NCI-H524 treated with DMSO at 0.1 percent for 48 hours (cell line): ENCODE measurements around the gene TSHZ2.

ENCODE experiments used
- DNase-seq: peaks from one replicate; lab custom pipeline; 2025; lab: John Stamatoyannopoulos, UW

The TSHZ2 gene

DNA sequence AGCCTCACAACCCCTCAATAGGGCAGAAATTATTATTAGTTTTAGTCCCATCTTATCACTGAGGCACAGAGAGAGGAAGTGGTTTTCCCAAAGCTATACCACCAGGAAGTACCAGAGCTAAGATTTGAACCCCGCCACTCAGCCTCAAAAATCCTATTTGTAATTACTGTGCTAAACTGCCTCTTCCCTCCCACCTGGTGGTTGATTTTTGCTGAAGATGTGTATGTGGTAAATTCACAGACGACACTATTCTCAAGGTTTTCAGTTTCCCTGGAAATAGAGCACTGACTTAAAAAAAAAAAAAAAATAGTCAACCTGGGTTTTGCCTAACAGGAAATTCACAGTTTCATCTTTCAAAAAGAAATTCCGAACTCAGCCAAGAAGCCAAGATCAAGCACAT, 57.9 kb downstream of the TSHZ2 start:
- no peak for DNase-seq

DNA sequence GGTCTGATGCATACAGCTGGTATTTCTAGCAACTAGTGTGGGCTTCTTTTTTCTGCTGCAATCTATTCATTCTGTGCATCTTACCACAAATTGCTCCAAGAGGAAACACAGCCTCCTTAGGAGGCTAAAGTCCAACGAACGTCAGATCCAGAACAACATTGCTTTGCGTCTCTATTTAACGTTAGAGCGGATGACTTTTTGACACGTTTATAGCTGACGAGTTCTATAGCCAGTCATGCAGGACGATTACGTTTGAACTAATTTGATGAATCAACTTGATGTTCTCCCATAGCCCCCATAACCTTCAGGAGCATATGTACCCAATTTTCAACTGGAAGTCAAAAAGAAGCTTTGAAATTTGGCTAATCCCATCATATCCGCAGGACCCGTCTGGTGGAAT, 59.9 kb downstream of the TSHZ2 start:
- DNase-seq, result no peak

DNA sequence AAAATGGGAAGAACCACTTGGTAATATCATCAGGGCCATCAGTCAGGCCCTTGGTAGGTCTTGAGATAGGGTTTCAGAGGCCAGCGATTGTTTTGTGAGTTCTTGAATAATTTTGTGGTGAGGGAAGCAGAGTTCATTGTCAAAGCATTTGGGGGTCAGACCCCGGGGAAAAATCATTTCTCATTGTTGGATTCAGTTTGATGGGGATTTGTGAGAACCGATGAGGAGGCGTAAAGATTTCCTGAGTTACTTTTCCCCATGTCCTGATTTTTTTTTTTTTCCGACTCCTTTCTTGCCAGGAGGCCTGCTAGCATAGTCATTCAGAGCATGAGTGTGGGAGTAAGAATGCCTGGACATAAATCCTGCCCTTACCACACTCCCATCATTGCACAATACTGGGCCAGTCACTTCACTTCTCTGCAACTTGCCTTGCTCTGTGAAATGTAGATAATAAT, 60.3 kb downstream of the TSHZ2 start:
- no peak for DNase-seq

DNA sequence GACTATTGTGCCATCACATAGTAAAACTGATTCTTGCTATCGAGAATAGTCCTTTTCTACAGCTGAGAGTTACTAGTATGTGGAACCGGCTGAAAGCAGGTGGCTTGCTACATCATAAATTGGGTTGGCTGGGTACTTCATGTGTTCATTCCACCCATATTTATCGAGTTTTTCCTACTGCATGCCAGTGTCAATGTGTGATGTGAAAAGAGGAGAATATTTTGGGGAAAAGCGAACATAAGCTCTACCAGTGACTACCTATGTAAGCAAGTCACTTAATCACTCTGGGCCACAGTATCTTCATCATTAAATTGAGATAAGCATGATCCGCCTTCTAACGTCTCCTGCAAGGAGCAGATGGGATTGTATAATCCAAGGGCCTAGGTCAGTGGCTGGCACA, 61.0 kb downstream of the TSHZ2 start:
- DNase-seq, result no peak

DNA sequence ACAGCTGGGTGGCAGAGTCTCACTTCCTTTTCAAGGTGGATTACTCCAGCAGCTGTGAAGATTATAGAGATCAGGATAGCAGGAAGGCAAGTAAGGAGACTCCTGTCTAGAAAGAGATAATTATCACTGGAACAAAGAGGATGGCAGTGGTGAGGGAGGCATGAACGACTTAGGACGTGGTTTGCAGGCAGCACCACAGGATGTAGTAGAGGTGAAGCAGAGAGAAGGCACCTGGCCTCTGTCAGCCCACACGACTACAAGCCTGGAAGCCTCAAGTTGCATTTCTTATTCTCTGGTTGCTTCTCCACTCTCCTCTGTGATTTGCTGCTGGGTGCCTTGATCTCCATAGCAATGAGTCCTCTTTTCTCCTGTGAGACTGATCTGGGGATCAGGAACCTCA, 62.7 kb downstream of the TSHZ2 start:
- no peak for DNase-seq

DNA sequence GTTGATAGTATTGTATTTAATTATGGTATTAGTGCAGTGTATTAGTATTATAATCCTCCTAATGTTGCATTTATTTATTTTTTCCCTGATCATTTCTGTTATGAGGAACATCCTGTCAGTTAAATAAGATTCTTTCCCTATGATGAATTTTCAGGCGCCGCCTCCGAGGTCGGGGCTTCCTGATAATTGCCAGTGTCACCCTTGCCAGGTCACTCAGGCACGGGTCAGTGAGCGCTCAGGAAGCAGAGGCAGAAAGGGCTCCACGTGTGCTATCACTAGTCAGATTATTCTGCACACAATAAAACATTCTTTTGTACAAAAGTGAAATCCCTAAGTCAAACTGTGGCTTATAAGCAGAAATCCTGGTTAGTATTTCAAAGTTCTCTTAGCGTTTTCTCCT, 64.8 kb downstream of the TSHZ2 start:
- DNase-seq, result no peak

DNA sequence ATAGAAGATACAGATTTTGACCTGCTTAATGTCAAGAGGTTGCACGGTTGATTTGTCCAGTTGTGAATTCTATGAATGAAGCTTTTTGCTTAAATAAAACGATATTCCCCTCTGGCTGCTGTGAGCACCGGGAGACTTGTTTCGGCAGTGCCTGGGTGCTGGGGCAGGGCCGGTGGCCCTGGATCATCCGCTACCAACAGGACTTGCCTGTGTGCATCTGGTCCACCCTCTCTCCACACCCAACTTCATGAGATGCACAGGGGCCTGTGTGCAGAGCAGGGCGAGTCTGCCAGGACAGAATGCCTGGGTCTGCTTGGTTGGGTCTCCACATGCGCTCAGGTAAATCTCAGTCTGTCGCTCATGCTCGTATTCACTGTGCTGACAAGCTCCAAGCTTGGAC, 65.5 kb downstream of the TSHZ2 start:
- no peak for DNase-seq

DNA sequence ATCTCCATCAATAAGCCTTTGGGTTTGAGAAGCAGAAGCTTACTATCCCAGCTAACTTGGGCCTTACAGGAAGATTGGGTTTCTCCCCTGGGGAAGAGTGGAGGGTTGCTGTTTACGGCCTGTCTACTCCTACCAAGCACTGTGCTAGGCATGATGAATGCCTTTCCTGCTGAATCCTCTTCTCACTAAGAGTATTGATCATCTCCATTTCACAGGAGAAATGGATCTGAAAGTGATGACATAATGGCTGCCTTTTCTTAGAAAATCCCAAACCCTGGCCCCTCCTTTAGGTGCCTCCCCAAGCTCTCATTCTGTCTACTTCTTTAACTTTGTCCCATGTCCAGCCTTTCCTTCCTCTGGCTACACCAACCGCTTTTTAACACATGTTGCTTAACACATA, 66.1 kb downstream of the TSHZ2 start:
- DNase-seq, result no peak

DNA sequence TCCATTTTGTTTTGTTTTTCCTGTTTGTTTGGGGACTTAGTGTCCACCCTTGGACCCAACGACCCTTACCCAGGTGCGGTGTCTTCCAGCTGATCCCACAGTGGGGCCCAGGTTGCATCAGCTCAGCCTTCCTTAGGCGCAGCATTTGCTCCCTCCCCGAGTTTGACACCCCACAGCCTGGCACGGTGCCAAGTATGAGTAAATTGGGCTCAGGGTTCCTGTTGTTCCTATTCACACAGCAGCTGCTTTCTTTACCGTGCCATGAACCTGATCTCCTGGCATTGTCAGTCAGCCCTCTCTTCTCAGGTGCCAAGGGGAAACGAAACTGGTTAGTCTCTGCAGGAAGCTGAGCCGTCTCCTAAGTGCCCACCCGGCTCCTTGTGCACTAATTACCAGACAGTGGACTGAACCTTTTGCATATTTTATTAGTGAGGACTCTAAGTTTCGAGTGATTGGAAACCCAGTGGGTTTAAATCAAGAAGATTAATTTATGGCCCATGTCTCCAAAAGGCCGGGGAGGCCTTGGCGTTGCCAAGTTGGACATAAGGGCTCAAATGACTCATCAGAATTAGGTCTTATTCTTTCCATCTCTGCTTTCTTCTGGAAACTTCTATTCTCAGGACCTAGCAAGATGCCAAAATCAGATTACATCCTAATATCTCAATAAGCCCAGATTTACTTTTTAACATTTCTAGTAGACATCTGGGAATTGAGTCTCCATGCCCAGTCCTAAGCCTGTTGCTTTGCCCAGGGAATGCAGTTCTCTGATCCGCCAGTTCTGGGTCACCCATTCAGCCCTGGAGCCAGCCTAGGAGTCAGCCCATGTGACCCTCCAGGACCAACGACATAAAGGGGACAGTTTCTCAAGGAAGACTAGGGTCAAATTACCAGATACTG, 68.8 kb downstream of the TSHZ2 start:
- no peak for DNase-seq

DNA sequence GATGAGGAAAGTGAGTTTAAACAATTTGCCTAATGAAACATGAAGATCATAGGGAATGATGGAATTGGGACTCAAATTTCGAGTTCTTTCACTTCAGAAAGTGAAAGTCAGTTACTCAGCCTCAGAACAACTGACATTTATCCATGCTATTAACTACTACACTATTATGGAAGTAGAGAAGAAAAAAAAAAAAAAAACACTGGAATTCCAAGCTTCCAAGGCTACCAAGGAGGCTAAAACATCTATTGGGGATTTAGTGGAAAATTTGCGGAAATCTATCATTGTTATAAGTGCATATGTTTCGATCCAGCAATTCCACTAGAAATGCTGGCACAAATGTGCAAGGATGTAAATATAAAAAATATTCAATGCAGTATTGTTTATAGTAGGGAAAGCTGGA, 70.4 kb downstream of the TSHZ2 start:
- DNase-seq, result no peak

DNA sequence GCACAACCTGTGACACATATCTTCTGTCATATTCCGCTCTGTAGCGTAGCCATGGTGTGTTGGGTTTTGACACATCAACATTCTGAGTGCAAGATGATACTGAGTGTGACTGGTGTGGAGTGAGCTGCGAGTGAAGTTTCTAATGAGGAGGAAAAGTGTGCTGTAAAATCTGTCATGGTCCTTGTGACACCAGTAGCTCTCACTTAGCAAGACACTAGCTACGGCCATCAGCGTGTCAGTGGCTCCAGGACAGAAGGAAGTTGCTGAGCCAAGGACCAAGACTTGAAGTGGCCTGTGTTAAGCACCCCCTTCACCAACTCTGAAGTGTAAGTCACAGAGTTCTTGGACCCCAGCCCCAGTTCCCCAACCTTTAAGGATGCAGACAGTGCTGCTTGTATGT, 72.1 kb downstream of the TSHZ2 start:
- DNase-seq, result no peak

DNA sequence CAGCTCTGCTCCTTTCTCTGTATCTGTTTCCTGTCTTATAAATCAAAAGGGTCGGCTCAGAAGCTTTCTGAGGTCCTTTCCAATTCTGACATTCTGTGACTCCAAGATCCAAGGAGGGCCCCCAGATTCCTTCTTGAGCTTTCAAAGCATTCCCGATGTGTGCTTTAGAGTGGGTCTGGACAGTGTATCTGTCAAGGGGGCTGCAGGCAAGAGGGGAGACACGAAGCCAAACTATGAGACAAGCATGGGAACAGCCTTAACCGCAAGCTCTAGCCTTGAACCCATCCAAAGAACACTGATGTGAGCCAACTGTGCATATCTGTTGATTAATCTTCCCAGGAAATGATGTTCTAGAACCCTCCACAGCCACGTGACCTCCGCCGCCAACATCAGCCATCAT, 73.8 kb downstream of the TSHZ2 start:
- DNase-seq, result no peak

DNA sequence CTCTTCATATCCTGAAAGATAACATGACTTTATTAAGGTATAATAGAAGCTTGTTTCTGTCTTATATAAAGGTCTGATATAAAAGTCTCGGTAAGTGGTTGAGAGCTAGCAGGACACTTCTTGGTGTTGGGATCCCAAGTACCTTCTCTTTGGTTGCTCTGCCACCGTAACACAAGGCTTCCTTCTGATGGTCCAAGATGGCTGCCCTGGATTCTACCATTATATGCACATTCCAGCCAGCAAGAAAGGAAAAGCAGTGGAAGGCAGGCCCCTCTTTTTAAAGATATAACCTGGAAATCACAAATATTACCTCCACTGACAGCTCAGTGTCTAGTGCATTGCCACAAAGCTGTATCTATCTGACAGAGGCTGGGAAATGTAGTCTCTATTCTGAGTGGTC, 75.0 kb downstream of the TSHZ2 start:
- DNase-seq, result no peak

DNA sequence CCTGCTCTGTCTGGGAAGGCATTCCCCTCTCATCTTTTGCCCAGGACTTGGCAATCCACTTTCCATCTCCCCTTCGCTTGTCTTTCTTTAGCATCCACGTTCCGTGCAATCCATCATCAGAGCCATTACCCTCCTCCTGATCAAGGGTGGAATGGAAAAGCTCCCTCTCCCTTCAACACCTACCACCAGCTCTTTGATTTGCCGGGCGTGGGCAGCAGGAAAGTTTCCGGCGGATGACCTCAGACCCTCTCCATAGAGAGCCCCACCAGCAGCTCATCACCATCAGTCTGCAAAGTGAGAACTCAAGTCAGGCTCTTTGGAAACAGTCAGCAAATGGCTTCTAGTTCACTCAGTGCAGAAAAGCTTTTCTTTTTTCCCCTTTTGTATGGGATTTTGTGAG, 76.2 kb downstream of the TSHZ2 start:
- no peak for DNase-seq

DNA sequence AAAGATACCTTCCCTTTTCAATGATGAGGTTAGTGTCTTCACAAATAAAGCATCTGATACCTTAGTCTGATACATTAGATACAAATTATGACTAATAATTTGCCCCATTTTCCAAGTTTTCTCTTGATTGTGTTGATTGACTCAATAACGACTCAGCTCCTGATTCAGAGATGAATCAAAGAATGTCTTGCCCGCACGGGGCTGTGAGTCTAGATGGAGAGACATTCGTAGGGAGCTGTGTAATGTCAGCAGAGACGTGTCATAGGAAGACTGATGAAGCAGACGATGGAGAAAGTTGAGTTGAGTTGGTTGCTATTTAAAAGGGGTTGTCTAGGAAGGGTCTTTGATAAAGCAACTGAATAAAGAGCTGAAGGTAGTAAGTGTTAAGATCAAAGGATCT, 78.2 kb downstream of the TSHZ2 start:
- DNase-seq, result no peak

DNA sequence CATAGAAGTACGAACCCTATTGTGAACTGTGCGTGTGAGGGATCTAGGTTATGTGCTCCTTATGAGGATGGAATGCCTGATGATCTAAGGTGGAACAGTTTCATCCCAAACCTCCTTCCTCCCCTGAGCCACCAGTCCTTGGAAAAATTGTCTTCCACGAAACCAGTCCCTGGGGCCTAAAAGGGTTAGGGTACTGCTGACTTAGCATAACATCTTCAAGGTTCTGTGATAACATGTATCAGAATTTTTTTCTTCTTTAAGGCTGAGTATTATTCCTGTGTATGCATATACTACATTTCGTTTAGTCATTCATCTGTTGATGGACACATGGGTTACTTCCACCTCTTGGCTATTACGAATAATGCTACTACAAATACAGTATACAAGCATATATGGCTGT, 80.2 kb downstream of the TSHZ2 start:
- no peak for DNase-seq

DNA sequence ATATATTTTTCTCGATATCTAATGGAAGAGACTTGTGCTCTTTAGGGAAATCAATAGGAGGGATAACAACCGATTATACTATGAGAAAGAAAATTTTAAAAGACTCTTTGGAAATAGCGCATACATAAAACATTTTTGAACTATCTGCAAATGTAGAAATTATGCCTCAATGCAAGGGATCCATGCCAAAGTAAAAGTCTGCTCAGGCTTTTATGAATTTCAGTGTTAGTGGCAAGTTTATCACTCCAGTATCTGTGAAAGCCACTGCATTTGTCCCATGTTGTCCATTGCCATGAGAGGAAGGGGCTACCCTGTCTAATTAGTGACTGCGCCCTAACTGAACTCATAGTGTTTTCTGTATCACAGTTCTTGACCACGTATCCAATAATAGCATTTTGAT, 81.4 kb downstream of the TSHZ2 start:
- no peak for DNase-seq

DNA sequence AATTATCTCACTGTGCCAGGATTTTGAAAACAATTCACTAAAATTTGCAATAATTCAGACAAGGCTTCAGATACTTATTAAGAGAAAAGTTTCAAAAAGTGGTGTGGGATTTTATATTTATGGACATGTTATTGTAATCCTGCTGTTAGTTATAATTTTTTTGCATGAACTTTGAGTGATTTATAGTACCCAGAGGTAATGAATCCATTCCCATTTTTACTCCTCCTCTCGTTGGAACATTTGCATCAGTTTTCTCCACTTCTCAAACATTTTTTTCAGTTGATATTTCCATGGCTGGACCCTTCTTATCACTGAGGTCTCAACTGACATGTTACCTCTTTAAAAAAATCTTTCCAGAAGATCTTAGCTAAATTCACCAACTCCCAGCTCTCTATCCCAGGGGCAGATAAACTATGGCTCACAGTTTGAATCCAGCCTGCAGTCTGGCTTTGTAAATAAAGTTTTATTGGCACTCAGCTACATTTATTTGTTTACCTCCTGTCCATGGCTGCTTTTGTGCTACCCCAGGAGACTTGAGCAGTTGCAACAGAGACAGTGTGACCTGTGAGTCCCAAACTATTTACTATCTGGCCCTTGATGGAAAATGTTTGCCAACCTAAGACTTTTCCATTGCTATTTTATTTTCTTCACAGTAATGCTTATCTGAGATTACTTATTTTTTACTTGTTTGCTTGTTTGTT, 83.4 kb downstream of the TSHZ2 start:
- DNase-seq, result no peak

DNA sequence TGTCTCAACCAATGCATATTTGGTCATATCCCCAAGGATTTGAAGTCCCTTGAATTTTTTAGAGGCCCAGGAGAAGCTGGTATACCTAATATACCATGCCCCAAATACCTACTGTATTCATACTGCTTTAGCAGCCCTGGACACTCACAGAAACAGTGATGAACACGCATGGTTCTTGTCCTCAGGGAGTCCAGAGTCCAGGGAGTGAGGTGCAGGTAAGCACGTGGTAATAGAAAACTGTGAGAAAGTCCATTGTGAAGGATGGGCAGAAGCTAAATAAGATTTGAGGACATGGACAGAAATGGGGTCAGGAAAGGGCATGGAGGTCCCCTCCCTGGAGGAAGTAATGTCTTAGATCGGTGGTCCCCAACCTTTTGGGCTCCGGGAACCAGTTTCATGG, 85.4 kb downstream of the TSHZ2 start:
- no peak for DNase-seq

DNA sequence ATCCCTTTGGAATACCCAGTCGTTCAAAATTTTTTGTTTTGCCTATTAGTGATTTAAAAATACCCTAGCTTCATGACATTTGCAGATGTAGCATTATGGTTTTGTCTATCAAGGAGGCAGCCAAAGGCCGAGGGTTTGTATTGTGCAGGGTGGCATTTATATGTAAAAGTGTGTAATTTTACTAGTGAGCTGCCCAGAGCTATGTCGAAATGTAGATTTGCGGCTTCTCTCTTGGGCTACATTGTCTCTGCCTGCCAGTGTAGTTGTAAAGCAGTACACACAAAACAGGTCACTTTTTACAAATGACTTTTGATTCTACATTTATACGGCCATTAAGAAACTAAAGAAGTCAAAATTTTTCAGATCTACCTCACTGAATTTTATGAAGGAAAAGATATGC, 87.7 kb downstream of the TSHZ2 start:
- no peak for DNase-seq

DNA sequence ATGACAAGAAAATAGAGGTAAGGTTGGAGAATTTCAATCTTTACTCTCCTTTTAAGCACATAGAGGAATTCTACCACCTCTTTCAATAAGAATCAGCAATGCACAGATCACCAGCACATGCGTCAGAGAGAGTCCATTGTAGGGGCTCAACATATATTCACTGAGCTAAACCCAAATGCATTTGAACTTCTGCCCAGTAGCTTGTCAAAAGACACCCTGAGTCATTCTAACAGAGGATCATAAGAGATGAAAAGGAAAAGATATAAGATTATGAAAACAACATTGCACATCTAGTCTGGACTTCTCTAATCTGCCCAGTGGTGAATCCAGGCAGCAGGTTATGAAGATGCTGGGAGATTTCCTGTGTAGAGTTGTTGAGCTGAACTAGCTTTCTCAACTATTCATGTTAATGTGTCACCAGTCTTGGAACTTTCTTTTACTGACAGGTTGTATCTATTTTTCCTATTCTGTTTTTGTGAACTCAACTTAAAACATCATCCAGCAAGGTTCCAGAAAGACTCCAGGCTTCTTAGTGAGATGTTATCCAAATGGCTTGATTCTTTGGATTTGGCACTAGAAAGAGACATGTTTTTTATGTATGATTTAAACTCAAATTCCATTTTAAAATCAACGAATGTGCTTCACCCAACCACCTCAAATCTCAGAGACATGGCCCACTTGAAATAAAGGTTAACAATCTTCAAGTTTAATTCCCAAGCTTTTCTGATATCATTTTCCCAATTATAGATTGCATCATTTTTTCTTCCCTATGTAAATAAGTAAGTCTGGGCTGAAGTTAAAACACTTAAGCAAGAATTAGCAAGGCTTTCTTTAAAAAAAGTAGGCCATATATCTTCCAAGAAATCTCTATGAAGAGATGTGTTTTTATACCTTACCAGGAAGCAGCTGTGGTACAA, 89.3 kb downstream of the TSHZ2 start:
- DNase-seq, result no peak

DNA sequence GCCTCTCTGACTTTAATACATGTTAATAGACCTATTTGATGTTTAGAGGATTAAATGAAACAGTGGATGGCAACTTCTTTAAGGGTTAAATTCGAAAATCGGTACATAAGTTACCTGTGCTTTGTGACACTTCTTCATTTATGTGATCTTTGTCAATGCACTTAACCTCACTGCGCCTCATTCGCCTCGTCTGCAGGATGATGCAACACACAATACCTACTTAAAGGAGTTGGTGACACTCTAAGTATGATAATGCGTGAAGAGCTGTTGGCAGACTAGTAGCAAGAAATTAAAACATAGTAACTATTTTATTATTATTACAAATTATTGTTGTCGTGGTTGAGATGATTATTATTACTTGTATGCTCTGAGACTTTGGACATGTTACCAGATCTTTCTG, 92.8 kb downstream of the TSHZ2 start:
- DNase-seq, result peak; percentile 63

DNA sequence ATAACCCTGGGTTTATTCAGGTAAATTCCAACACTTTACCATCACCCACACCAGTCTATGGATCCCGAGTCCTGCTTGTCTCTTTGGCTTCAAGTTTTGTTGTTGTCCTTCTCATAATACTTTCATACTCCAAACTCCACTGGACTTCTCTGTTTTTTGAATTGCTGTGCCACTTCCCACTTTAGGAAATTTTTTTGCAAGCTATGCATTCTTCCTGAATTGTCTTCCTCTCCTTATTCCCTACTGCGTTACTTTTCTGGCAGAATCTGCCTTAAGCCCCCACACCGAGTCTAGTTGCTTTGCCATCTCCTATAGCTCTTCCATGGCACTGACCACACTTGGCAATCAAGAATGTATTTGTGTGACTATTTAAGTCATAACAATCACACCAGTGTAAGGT, 96.1 kb downstream of the TSHZ2 start:
- DNase-seq, result no peak
